GM23338 (cell line): ENCODE data around the gene CAV2. TPM values are rescaled to one million over a fixed set of nuclear protein-coding genes. Genes with fewer than 3 reads are reported as not detected.

Source experiments
- ATAC-seq: fragments of 200-7000 bp; cut with Tn5 transposase; 3 replicates; pipeline ENCODE4 v1.9.1; 2020
- DNase-seq: peaks from one replicate; pipeline ENCODE4 v3.0.0-alpha.2; 2015; ENCODE audit warnings: low spot score
- H2AFZ ChIP-seq: fragments of 200-600 bp; sonication (generic); 2 replicates; pipeline ENCODE4 v1.8.0; 2016; ENCODE audit warnings: antibody characterized with exemption, mild to moderate bottlenecking, moderate library complexity
- H3F3A ChIP-seq: fragments of 200-600 bp; sonication (generic); replicated peaks from 2 replicates; pipeline ENCODE4 v1.8.0; 2017; ENCODE audit warnings: antibody characterized with exemption, mixed run types, low read depth
- H3K27ac ChIP-seq: fragments of 200-600 bp; sonication (generic); 2 replicates; pipeline ENCODE4 v1.6.1; 2016; ENCODE audit warnings: low read depth
- H3K27me3 ChIP-seq: fragments of 200-600 bp; sonication (generic); 2 replicates; pipeline ENCODE4 v1.8.0; 2016; ENCODE audit warnings: mild to moderate bottlenecking, mixed run types, moderate library complexity; ENCODE audit not compliant: insufficient read depth
- H3K36me3 ChIP-seq: fragments of 200-600 bp; sonication (generic); 2 replicates; pipeline ENCODE4 v1.8.0; 2016; ENCODE audit warnings: mild to moderate bottlenecking; ENCODE audit not compliant: insufficient read depth
- H3K4me1 ChIP-seq: fragments of 200-600 bp; sonication (generic); 2 replicates; pipeline ENCODE4 v1.8.0; 2016; ENCODE audit warnings: mild to moderate bottlenecking, moderate library complexity; ENCODE audit not compliant: insufficient read depth
- H3K4me2 ChIP-seq: fragments of 200-600 bp; sonication (generic); 2 replicates; pipeline ENCODE4 v1.7.1; 2017; ENCODE audit warnings: mixed run types
- H3K4me3 ChIP-seq: fragments of 200-600 bp; sonication (generic); 2 replicates; pipeline ENCODE4 v1.6.1; 2016; ENCODE audit warnings: mixed run types
- H3K79me2 ChIP-seq: fragments of 200-600 bp; sonication (generic); replicated peaks from 2 replicates; pipeline ENCODE4 v1.8.0; 2017; ENCODE audit warnings: mild to moderate bottlenecking; ENCODE audit not compliant: insufficient read depth
- H3K9me2 ChIP-seq: fragments of 200-600 bp; sonication (generic); 2 replicates; pipeline ENCODE4 v1.8.0; 2017; ENCODE audit not compliant: insufficient read depth
- H4K20me1 ChIP-seq: fragments of 200-600 bp; sonication (generic); replicated peaks from 2 replicates; pipeline ENCODE4 v1.8.0; 2017; ENCODE audit warnings: mild to moderate bottlenecking; ENCODE audit not compliant: insufficient read depth
- H3K27ac Mint-ChIP-seq: 2 replicates; pipeline ENCODE4 v1.8.0; 2020; ENCODE audit warnings: inconsistent platforms, mild to moderate bottlenecking, moderate library complexity, mixed read lengths
- H3K27me3 Mint-ChIP-seq: 3 replicates; pipeline ENCODE4 v1.8.0; 2022; ENCODE audit warnings: low read depth, mild to moderate bottlenecking, moderate library complexity, mixed read lengths, inconsistent platforms; ENCODE audit not compliant: insufficient read depth, poor library complexity
- H3K36me3 Mint-ChIP-seq: 3 replicates; pipeline ENCODE4 v1.8.0; 2021; ENCODE audit warnings: low read depth, mild to moderate bottlenecking, inconsistent platforms, moderate library complexity, mixed read lengths
- H3K4me1 Mint-ChIP-seq: 3 replicates; pipeline ENCODE4 v1.8.0; 2020; ENCODE audit warnings: mild to moderate bottlenecking, inconsistent platforms, mixed read lengths
- H3K4me3 Mint-ChIP-seq: 3 replicates; pipeline ENCODE4 v1.8.0; 2021; ENCODE audit warnings: moderate library complexity, mild to moderate bottlenecking, inconsistent platforms, mixed read lengths
- H3K9me3 Mint-ChIP-seq: 3 replicates; pipeline ENCODE4 v1.8.0; 2020; ENCODE audit warnings: moderate library complexity, mild to moderate bottlenecking, inconsistent platforms, mixed read lengths
- CREB1 ChIP-seq: fragments of 250-450 bp; sonication (Bioruptor Pico); IDR thresholded peaks from 2 replicates; pipeline ENCODE4 v1.5.0; 2020; ENCODE audit warnings: low read depth, mild to moderate bottlenecking, moderate library complexity
- EZH2 ChIP-seq: fragments of 200-600 bp; sonication (generic); IDR thresholded peaks from one replicate; pipeline ENCODE4 v1.8.0; 2017; ENCODE audit warnings: antibody characterized with exemption, mild to moderate bottlenecking, low read depth; ENCODE audit not compliant: unreplicated experiment
- EZH2phosphoT487 ChIP-seq: fragments of 200-600 bp; sonication (generic); IDR thresholded peaks from one replicate; pipeline ENCODE4 v1.8.1; 2018; ENCODE audit warnings: antibody characterized with exemption; ENCODE audit not compliant: unreplicated experiment
- JUNB ChIP-seq: IDR thresholded peaks from one replicate; pipeline ENCODE4 v1.6.1; 2016; ENCODE audit warnings: antibody characterized with exemption; ENCODE audit not compliant: unreplicated experiment
- NANOG ChIP-seq: IDR thresholded peaks from 2 replicates; pipeline ENCODE4 v1.6.1; 2016; ENCODE audit warnings: antibody characterized with exemption, borderline replicate concordance
- POLR2AphosphoS5 ChIP-seq: IDR thresholded peaks from 2 replicates; pipeline ENCODE4 v1.6.1; 2016; ENCODE audit warnings: antibody characterized with exemption, low read depth
- STAT1 ChIP-seq: IDR thresholded peaks from one replicate; pipeline ENCODE4 v1.6.1; 2016; ENCODE audit warnings: antibody characterized with exemption; ENCODE audit not compliant: unreplicated experiment
- ZNF114 ChIP-seq: fragments of 250-450 bp; sonication (Bioruptor Pico); IDR thresholded peaks from 2 replicates; pipeline ENCODE4 v1.5.0; 2020; ENCODE audit warnings: mild to moderate bottlenecking, moderate library complexity
- ZNF331 ChIP-seq: fragments of 250-450 bp; sonication (Bioruptor Pico); IDR thresholded peaks from 2 replicates; pipeline ENCODE4 v1.5.0; 2020; ENCODE audit warnings: low read depth, mild to moderate bottlenecking, moderate library complexity
- polyA plus RNA-seq: library from polyadenylated mRNA; unstranded; fragments of >200 nt; fragmentation: Nextera tagmentation; extraction: Ambion mirVana; gene quantifications from 2 replicates; pipeline ENCODE4 v1.2.1, GENCODE V29; 2016
- total RNA-seq: library from RNA; depleted of rRNA; stranded (reverse); fragments of >200 nt; shearing (Covaris generic); gene quantifications from 2 replicates; pipeline ENCODE4 v1.2.3, GENCODE V29; 2014
- TF ChIP-seq, protein P1 (sequence below), 2 experiments: fragments of 200-600 bp in 1 of 2; sonication (generic) in 1 of 2; conservative IDR thresholded peaks; 2 replicates each; pipeline versions ENCODE4 v1.5.1 to v1.6.1; 2016 to 2017; ENCODE audit warnings: antibody characterized with exemption in 2 of 2, low read depth in 2 of 2, mild to moderate bottlenecking in 2 of 2, moderate library complexity in 1 of 2
- TF ChIP-seq, protein P2 (sequence below): fragments of 250-450 bp; sonication (Bioruptor Pico); IDR thresholded peaks from 2 replicates; pipeline ENCODE4 v1.5.0; 2020; ENCODE audit warnings: mild to moderate bottlenecking, moderate library complexity
- TF ChIP-seq, protein P3 (sequence below): IDR thresholded peaks from 2 replicates; pipeline ENCODE4 v1.6.1; 2016; ENCODE audit warnings: antibody characterized with exemption
- TF ChIP-seq, protein P4 (sequence below): IDR thresholded peaks from one replicate; pipeline ENCODE4 v1.6.1; 2018; ENCODE audit warnings: antibody characterized with exemption; ENCODE audit not compliant: unreplicated experiment

CAV2 gene
- total and polyA plus RNA-seq, 2 experiments from 2014 or later = 4.2 to 6.6 TPM

DNA sequence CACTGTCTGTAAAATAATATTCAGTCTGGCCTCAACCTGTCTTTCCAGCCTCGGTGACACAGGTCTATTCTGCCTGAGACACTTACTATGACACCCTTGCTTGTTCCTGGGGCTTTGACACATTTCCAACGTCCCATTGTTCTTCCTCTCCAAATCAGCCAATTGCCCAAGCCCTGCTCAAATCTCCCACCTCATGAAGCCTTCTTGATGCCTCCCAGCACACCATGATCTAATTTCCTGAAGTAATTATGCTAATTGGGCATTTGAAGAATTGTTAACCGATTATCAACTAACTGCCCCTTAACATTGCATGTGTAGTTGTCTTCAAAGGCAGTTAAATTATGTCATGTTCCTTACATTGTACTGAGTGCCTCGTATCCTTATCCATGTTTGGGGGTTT is 58.4 kb downstream of the CAV2 start:
- no peak for ATAC-seq

More for the DNA sequence above, 58.4 kb downstream of the CAV2 start:
- H3K4me3 ChIP-seq = no peak overlapping the region
- H3K27ac ChIP-seq = no peak overlapping the region
- no peaks in the 10 kb centered on the region; the same call in 2 of the 3 replicates for H3K9me3 Mint-ChIP-seq
- TF ChIP-seq, protein P1, sequence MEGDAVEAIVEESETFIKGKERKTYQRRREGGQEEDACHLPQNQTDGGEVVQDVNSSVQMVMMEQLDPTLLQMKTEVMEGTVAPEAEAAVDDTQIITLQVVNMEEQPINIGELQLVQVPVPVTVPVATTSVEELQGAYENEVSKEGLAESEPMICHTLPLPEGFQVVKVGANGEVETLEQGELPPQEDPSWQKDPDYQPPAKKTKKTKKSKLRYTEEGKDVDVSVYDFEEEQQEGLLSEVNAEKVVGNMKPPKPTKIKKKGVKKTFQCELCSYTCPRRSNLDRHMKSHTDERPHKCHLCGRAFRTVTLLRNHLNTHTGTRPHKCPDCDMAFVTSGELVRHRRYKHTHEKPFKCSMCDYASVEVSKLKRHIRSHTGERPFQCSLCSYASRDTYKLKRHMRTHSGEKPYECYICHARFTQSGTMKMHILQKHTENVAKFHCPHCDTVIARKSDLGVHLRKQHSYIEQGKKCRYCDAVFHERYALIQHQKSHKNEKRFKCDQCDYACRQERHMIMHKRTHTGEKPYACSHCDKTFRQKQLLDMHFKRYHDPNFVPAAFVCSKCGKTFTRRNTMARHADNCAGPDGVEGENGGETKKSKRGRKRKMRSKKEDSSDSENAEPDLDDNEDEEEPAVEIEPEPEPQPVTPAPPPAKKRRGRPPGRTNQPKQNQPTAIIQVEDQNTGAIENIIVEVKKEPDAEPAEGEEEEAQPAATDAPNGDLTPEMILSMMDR (conservative IDR thresholded peaks at IDR 0.05; ENCODE audit: low read depth in 2 of 2) = no peak
- TF ChIP-seq NANOG (no peak), POLR2AphosphoS5 (no peak), CREB1 (CRISPR knock-in tag) (no peak), JUNB (no peak), ZNF114 (no peak), EZH2phosphoT487 (no peak), EZH2 (no peak), STAT1 (no peak), ZNF331 (CRISPR knock-in tag) (no peak)
- TF ChIP-seq, protein P2, sequence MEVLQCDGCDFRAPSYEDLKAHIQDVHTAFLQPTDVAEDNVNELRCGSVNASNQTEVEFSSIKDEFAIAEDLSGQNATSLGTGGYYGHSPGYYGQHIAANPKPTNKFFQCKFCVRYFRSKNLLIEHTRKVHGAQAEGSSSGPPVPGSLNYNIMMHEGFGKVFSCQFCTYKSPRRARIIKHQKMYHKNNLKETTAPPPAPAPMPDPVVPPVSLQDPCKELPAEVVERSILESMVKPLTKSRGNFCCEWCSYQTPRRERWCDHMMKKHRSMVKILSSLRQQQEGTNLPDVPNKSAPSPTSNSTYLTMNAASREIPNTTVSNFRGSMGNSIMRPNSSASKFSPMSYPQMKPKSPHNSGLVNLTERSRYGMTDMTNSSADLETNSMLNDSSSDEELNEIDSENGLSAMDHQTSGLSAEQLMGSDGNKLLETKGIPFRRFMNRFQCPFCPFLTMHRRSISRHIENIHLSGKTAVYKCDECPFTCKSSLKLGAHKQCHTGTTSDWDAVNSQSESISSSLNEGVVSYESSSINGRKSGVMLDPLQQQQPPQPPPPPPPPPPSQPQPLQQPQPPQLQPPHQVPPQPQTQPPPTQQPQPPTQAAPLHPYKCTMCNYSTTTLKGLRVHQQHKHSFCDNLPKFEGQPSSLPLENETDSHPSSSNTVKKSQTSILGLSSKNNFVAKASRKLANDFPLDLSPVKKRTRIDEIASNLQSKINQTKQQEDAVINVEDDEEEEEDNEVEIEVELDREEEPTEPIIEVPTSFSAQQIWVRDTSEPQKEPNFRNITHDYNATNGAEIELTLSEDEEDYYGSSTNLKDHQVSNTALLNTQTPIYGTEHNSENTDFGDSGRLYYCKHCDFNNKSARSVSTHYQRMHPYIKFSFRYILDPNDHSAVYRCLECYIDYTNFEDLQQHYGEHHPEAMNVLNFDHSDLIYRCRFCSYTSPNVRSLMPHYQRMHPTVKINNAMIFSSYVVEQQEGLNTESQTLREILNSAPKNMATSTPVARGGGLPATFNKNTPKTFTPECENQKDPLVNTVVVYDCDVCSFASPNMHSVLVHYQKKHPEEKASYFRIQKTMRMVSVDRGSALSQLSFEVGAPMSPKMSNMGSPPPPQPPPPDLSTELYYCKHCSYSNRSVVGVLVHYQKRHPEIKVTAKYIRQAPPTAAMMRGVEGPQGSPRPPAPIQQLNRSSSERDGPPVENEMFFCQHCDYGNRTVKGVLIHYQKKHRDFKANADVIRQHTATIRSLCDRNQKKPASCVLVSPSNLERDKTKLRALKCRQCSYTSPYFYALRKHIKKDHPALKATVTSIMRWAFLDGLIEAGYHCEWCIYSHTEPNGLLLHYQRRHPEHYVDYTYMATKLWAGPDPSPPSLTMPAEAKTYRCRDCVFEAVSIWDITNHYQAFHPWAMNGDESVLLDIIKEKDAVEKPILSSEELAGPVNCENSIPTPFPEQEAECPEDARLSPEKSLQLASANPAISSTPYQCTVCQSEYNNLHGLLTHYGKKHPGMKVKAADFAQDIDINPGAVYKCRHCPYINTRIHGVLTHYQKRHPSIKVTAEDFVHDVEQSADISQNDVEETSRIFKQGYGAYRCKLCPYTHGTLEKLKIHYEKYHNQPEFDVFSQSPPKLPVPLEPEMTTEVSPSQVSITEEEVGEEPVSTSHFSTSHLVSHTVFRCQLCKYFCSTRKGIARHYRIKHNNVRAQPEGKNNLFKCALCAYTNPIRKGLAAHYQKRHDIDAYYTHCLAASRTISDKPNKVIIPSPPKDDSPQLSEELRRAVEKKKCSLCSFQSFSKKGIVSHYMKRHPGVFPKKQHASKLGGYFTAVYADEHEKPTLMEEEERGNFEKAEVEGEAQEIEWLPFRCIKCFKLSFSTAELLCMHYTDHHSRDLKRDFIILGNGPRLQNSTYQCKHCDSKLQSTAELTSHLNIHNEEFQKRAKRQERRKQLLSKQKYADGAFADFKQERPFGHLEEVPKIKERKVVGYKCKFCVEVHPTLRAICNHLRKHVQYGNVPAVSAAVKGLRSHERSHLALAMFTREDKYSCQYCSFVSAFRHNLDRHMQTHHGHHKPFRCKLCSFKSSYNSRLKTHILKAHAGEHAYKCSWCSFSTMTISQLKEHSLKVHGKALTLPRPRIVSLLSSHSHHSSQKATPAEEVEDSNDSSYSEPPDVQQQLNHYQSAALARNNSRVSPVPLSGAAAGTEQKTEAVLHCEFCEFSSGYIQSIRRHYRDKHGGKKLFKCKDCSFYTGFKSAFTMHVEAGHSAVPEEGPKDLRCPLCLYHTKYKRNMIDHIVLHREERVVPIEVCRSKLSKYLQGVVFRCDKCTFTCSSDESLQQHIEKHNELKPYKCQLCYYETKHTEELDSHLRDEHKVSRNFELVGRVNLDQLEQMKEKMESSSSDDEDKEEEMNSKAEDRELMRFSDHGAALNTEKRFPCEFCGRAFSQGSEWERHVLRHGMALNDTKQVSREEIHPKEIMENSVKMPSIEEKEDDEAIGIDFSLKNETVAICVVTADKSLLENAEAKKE (CRISPR knock-in tag) = no peak
- TF ChIP-seq, protein P3, sequence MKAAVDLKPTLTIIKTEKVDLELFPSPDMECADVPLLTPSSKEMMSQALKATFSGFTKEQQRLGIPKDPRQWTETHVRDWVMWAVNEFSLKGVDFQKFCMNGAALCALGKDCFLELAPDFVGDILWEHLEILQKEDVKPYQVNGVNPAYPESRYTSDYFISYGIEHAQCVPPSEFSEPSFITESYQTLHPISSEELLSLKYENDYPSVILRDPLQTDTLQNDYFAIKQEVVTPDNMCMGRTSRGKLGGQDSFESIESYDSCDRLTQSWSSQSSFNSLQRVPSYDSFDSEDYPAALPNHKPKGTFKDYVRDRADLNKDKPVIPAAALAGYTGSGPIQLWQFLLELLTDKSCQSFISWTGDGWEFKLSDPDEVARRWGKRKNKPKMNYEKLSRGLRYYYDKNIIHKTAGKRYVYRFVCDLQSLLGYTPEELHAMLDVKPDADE = no peak
- TF ChIP-seq, protein P4, sequence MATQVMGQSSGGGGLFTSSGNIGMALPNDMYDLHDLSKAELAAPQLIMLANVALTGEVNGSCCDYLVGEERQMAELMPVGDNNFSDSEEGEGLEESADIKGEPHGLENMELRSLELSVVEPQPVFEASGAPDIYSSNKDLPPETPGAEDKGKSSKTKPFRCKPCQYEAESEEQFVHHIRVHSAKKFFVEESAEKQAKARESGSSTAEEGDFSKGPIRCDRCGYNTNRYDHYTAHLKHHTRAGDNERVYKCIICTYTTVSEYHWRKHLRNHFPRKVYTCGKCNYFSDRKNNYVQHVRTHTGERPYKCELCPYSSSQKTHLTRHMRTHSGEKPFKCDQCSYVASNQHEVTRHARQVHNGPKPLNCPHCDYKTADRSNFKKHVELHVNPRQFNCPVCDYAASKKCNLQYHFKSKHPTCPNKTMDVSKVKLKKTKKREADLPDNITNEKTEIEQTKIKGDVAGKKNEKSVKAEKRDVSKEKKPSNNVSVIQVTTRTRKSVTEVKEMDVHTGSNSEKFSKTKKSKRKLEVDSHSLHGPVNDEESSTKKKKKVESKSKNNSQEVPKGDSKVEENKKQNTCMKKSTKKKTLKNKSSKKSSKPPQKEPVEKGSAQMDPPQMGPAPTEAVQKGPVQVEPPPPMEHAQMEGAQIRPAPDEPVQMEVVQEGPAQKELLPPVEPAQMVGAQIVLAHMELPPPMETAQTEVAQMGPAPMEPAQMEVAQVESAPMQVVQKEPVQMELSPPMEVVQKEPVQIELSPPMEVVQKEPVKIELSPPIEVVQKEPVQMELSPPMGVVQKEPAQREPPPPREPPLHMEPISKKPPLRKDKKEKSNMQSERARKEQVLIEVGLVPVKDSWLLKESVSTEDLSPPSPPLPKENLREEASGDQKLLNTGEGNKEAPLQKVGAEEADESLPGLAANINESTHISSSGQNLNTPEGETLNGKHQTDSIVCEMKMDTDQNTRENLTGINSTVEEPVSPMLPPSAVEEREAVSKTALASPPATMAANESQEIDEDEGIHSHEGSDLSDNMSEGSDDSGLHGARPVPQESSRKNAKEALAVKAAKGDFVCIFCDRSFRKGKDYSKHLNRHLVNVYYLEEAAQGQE = no peak
- H3K27me3 ChIP-seq = no peaks in the 10 kb centered on the region
- no peak overlapping the region for H3K4me3 Mint-ChIP-seq
- H3K36me3 ChIP-seq = no peaks in the 10 kb centered on the region
- 0 out of 2 replicates have a peak, but pooled peaks cover 5% of the 10 kb centered on the region for H3K4me1 ChIP-seq
- no peak overlapping the region for H3K4me2 ChIP-seq
- H3K9me2 ChIP-seq = 0 out of 2 replicates have a peak, but pooled peaks cover 4% of the 10 kb centered on the region
- H2AFZ ChIP-seq = no peak overlapping the region
- no peak overlapping the region for H3K27ac Mint-ChIP-seq
- no peak for DNase-seq
- H3K36me3 Mint-ChIP-seq = no peaks in the 10 kb centered on the region
- peaks cover 2% of the 10 kb centered on the region; the same call in 2 of the 3 replicates for H3K4me1 Mint-ChIP-seq
- no peaks in the 10 kb centered on the region for H3K27me3 Mint-ChIP-seq
- no peaks in the 10 kb centered on the region for H4K20me1 ChIP-seq
- no peaks in the 10 kb centered on the region for H3F3A ChIP-seq
- no peaks in the 10 kb centered on the region for H3K79me2 ChIP-seq
